Measurements from ENCODE around the gene NXF1. TPM values are rescaled to one million over a fixed set of nuclear protein-coding genes. Genes with fewer than 3 reads are reported as not detected.
A peak's percentile ranks its signal among the peaks of the same experiment; 100 is the strongest.

Gene NXF1
- total RNA-seq, 1 donor from 2014 or later, result 15.3 TPM

DNA sequence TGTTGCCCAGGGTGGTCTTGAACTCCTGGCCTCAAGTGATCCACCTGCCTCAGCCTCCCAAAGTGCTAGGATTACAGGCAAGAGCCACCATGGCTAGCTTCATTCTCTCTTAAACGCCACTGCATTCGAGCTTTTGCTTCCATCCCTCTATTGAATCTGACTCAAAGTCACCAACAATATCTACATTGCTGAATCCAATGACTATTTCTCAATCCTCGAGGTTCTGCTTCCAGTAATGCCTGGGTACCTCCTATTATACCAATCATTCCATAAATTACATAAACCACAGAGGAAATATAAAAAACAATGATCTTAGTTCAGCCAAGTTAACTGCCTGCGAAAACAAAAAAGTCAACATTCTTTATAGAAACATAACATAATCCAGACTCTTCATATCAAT lies 11.9 kb upstream of the NXF1 start:
- no peak overlapping the region for H3K4me3 ChIP-seq (ENCODE audit: low read depth, low read length)
- H3K36me3 ChIP-seq (ENCODE audit: control insufficient read depth, insufficient read depth, low read length), result peaks cover 1% of the 10 kb centered on the region
- TF ChIP-seq, protein P1, sequence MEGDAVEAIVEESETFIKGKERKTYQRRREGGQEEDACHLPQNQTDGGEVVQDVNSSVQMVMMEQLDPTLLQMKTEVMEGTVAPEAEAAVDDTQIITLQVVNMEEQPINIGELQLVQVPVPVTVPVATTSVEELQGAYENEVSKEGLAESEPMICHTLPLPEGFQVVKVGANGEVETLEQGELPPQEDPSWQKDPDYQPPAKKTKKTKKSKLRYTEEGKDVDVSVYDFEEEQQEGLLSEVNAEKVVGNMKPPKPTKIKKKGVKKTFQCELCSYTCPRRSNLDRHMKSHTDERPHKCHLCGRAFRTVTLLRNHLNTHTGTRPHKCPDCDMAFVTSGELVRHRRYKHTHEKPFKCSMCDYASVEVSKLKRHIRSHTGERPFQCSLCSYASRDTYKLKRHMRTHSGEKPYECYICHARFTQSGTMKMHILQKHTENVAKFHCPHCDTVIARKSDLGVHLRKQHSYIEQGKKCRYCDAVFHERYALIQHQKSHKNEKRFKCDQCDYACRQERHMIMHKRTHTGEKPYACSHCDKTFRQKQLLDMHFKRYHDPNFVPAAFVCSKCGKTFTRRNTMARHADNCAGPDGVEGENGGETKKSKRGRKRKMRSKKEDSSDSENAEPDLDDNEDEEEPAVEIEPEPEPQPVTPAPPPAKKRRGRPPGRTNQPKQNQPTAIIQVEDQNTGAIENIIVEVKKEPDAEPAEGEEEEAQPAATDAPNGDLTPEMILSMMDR (IDR thresholded peaks at IDR 0.05; ENCODE audit: insufficient read depth, low read length, severe bottlenecking), result no peak
- FAIRE-seq, result no peak
- no peak for DNase-seq (ENCODE audit: low read depth)
- H3K27me3 ChIP-seq (ENCODE audit: control insufficient read depth, insufficient read depth, low read length), result no peaks in the 10 kb centered on the region

DNA sequence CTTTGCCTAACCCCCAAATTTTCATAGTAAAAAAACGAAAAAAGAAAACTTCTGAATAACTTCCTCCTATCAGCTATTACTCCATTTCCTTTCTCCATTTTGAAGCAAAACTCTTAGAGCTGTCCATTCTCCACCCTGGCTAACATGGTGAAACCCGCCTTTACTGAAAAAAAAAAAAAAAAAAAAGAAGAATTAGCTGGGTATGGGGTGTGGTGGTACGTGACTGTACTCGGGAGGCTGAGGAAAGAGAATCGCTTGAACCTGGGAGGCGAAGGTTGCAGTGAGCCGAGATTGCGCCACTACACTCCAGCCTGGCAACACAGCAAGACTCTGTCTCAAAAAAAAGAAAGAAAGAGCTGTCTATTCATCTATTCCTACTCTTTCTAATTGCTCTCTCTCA lies 11.3 kb upstream of the NXF1 start:
- Histone ChIP-seq H3K27me3 (ENCODE audit: control insufficient read depth, insufficient read depth, low read length) (no peaks in the 10 kb centered on the region), H3K36me3 (ENCODE audit: control insufficient read depth, insufficient read depth, low read length) (peaks cover 1% of the 10 kb centered on the region), H3K4me3 (ENCODE audit: low read depth, low read length) (no peak overlapping the region)
- TF ChIP-seq, protein P1 (IDR thresholded peaks at IDR 0.05; ENCODE audit: insufficient read depth, low read length, severe bottlenecking), result no peak
- FAIRE-seq, result no peak
- no peak for DNase-seq (ENCODE audit: low read depth)

DNA sequence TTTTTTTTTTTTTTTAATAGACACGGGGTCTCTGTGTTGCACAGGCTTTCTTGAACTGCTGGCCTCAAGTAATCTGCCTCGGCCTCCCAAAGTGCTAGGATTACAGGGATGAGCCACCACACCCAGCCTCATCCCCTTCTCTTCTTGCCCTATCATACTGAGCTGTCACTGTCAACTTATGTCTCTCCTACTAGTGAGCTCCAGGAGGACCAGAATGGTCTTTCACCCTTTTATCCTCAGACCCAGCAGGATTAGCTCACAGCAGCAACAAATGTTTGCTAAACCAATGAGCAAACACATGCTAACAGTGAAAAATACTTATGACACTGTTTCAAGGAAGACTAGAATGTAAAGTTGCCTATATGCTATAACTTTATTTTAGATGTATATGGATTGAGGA lies 6.4 kb upstream of the NXF1 start:
- H3K4me3 ChIP-seq (ENCODE audit: low read depth, low read length), result no peak overlapping the region
- TF ChIP-seq, protein P1 (IDR thresholded peaks at IDR 0.05; ENCODE audit: insufficient read depth, low read length, severe bottlenecking), result no peak
- FAIRE-seq, result no peak
- peaks cover 3% of the 10 kb centered on the region for H3K36me3 ChIP-seq (ENCODE audit: control insufficient read depth, insufficient read depth, low read length)
- H3K27me3 ChIP-seq (ENCODE audit: control insufficient read depth, insufficient read depth, low read length), result no peaks in the 10 kb centered on the region
- no peak for DNase-seq (ENCODE audit: low read depth)

DNA sequence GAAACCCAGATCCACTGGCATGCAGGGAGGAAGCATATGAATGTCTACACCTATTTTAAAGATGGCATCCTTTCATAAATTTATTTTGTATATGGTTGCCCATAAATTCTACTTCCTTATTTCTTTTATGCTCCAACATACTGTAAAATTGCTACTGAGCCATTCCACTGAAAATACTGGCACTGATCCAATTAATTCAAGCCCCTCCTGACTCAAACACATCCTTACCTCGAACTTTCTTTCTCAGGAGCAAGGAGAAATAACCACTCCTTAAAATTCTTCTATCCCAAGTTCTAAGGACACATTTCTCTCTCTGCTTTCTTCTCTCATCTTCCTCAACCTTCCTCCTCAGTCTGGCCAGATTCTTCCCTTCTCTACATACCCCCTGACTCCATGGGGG lies 5.5 kb upstream of the NXF1 start:
- DNase-seq (ENCODE audit: low read depth), result no peak
- no peak overlapping the region for H3K4me3 ChIP-seq (ENCODE audit: low read depth, low read length)
- H3K36me3 ChIP-seq (ENCODE audit: control insufficient read depth, insufficient read depth, low read length), result peaks cover 3% of the 10 kb centered on the region
- TF ChIP-seq, protein P1 (IDR thresholded peaks at IDR 0.05; ENCODE audit: insufficient read depth, low read length, severe bottlenecking), result no peak
- no peaks in the 10 kb centered on the region for H3K27me3 ChIP-seq (ENCODE audit: control insufficient read depth, insufficient read depth, low read length)
- no peak for FAIRE-seq

DNA sequence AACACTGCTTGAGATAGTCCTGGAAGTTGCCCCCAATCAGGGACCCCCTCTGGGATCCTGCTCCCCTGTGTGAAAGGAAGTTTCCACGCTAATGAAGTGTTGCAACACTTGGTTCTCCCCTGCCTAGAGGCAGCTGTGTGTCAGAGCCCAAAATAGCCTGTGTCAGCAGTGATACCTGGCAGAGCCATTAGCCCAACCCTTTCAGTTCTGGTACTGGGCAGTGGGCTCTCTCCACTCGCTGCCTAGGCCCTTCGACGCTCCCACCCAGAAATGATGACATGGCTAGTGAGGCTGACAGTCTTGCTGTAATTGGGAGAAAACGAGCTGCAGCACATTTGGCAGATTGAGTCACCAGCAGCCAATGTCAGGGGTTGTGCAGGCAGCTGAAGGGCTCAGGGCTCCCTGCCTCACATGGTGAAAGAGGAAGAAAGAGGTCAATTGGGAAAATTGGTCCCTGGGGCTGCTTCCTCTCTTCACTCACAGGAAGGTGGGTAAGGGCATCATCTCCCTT lies 1.4 kb upstream of the NXF1 start:
- DNase-seq (ENCODE audit: low read depth), result peak; percentile 73

More for the DNA sequence above, 1.4 kb upstream of the NXF1 start:
- Histone ChIP-seq H3K4me3 (ENCODE audit: low read depth, low read length) (no peak overlapping the region), H3K36me3 (ENCODE audit: control insufficient read depth, insufficient read depth, low read length) (peaks cover 18% of the 10 kb centered on the region), H3K27me3 (ENCODE audit: control insufficient read depth, insufficient read depth, low read length) (no peaks in the 10 kb centered on the region)
- FAIRE-seq, result no peak
- TF ChIP-seq, protein P1 (IDR thresholded peaks at IDR 0.05; ENCODE audit: insufficient read depth, low read length, severe bottlenecking), result no peak
